HepG2 (cell line): ENCODE data around the gene TENM3.

ENCODE experiments used
- CHD2 ChIP-seq: IDR thresholded peaks from 2 replicates; pipeline ENCODE4 v1.6.1; 2011; ENCODE audit warnings: low read depth, low read length, improper control_type of control experiment
- TCF7L2 ChIP-seq: IDR thresholded peaks from 2 replicates; pipeline ENCODE4 v1.6.1; 2011; ENCODE audit warnings: mild to moderate bottlenecking, low read depth, low read length, moderate library complexity
- TOE1 ChIP-seq: sonication (generic); formaldehyde crosslinking; IDR thresholded peaks from 2 replicates; pipeline ENCODE4 v1.4.0; 2020; ENCODE audit warnings: mild to moderate bottlenecking, missing genetic modification reagents
- XBP1 ChIP-seq: sonication (generic); formaldehyde crosslinking; IDR thresholded peaks from 2 replicates; pipeline ENCODE4 v1.5.0; 2020; ENCODE audit warnings: missing genetic modification reagents
- ZNF777 ChIP-seq: sonication (generic); formaldehyde crosslinking; IDR thresholded peaks from 2 replicates; pipeline ENCODE4 v1.4.0; 2020; ENCODE audit warnings: missing genetic modification reagents
- TF ChIP-seq, protein P1 (sequence below): sonication (generic); formaldehyde crosslinking; IDR thresholded peaks from 2 replicates; pipeline ENCODE4 v1.5.0; 2020; ENCODE audit warnings: mild to moderate bottlenecking, missing genetic modification reagents, moderate library complexity

DNA sequence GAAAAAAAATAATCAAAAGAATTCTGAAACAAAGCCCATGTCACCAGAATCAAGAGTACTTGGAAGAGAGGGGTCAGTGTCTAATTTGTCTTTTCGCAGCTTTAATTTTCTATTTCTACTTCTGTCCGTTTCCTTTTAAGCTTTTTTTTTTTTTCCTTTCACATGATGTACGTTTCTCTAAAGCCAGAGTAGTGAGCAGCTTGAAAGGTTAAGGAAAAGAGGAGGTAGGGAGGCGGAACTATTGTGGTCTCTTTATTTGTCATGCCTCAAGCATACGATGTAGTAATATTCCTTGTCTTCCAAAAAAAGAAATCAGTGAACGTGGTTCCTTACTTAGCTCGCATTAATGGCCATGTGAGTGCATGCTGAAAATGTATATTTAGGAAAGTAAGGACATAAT is 311.5 kb downstream of the TENM3 start:
- TF ChIP-seq ZNF777 (CRISPR knock-in tag), result no peak
- TF ChIP-seq TOE1 (CRISPR knock-in tag), result no peak
- TF ChIP-seq CHD2, result no peak
- no peak for TF ChIP-seq TCF7L2
- TF ChIP-seq, protein P1, sequence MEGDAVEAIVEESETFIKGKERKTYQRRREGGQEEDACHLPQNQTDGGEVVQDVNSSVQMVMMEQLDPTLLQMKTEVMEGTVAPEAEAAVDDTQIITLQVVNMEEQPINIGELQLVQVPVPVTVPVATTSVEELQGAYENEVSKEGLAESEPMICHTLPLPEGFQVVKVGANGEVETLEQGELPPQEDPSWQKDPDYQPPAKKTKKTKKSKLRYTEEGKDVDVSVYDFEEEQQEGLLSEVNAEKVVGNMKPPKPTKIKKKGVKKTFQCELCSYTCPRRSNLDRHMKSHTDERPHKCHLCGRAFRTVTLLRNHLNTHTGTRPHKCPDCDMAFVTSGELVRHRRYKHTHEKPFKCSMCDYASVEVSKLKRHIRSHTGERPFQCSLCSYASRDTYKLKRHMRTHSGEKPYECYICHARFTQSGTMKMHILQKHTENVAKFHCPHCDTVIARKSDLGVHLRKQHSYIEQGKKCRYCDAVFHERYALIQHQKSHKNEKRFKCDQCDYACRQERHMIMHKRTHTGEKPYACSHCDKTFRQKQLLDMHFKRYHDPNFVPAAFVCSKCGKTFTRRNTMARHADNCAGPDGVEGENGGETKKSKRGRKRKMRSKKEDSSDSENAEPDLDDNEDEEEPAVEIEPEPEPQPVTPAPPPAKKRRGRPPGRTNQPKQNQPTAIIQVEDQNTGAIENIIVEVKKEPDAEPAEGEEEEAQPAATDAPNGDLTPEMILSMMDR (CRISPR knock-in tag), result no peak
- TF ChIP-seq XBP1 (CRISPR knock-in tag), result no peak
